ENCODE measurements around the gene TREM1.
A peak's percentile ranks its signal among the peaks of the same experiment; 100 is the strongest.

The TREM1 gene

GRCh38 chr6:41286544-41287346 lies at the start of gene TREM1:
Gene TREM1, minus strand, starts transcription at chr6:41286682. Its CDS starts 27 bp downstream, at chr6:41286655.
- peak; percentile 95 for DNase-seq (ENCODE audit: low read depth)
- H3K4me3 ChIP-seq (ENCODE audit: low read length): no peak within 1 kb of the TSS
- no peak for TF ChIP-seq CTCF (IDR thresholded peaks at IDR 0.05; ENCODE audit: insufficient read depth, low read depth, low read length, missing control alignments)

GRCh38 chr6:41335943-41336342 lies 49.5 kb upstream of the TREM1 start:
- DNase-seq (ENCODE audit: low read depth): no peak
- H3K4me3 ChIP-seq (ENCODE audit: low read length): no peak overlapping the region
- TF ChIP-seq CTCF (IDR thresholded peaks at IDR 0.05; ENCODE audit: insufficient read depth, low read depth, low read length, missing control alignments): no peak

GRCh38 chr6:41335296-41335695 lies 48.8 kb upstream of the TREM1 start, which contains the start of gene NCR2:
Gene NCR2, plus strand, starts transcription at chr6:41335608. Its CDS starts 269 bp downstream, at chr6:41335877.
- no peak within 1 kb of the TSS for H3K4me3 ChIP-seq (ENCODE audit: low read length)
- TF ChIP-seq CTCF (IDR thresholded peaks at IDR 0.05; ENCODE audit: insufficient read depth, low read depth, low read length, missing control alignments): no peak
- DNase-seq (ENCODE audit: low read depth): no peak

GRCh38 chr6:41334482-41335040 lies 48.1 kb upstream of the TREM1 start:
- no peak overlapping the region for H3K4me3 ChIP-seq (ENCODE audit: low read length)
- no peak for TF ChIP-seq CTCF (IDR thresholded peaks at IDR 0.05; ENCODE audit: insufficient read depth, low read depth, low read length, missing control alignments)
- DNase-seq (ENCODE audit: low read depth): no peak

- no peak overlapping the region for H3K4me3 ChIP-seq (ENCODE audit: low read length)
- DNase-seq (ENCODE audit: low read depth): no peak
- TF ChIP-seq CTCF (IDR thresholded peaks at IDR 0.05; ENCODE audit: insufficient read depth, low read depth, low read length, missing control alignments): no peak
Observed at GRCh38 chr6:41332842-41333736, 46.6 kb upstream of the TREM1 start.

GRCh38 chr6:41332241-41332640 lies 45.8 kb upstream of the TREM1 start:
- no peak overlapping the region for H3K4me3 ChIP-seq (ENCODE audit: low read length)
- TF ChIP-seq CTCF (IDR thresholded peaks at IDR 0.05; ENCODE audit: insufficient read depth, low read depth, low read length, missing control alignments): no peak
- DNase-seq (ENCODE audit: low read depth): no peak
